HG02623 (cell line): Measurements from ENCODE around the gene HOATZ.

ENCODE experiments used
- ATAC-seq: cut with Tn5 transposase; IDR thresholded peaks from one replicate; pipeline ENCODE4 v1.9.1; 2021; ENCODE audit warnings: moderate library complexity; ENCODE audit not compliant: unreplicated experiment

Gene HOATZ

DNA sequence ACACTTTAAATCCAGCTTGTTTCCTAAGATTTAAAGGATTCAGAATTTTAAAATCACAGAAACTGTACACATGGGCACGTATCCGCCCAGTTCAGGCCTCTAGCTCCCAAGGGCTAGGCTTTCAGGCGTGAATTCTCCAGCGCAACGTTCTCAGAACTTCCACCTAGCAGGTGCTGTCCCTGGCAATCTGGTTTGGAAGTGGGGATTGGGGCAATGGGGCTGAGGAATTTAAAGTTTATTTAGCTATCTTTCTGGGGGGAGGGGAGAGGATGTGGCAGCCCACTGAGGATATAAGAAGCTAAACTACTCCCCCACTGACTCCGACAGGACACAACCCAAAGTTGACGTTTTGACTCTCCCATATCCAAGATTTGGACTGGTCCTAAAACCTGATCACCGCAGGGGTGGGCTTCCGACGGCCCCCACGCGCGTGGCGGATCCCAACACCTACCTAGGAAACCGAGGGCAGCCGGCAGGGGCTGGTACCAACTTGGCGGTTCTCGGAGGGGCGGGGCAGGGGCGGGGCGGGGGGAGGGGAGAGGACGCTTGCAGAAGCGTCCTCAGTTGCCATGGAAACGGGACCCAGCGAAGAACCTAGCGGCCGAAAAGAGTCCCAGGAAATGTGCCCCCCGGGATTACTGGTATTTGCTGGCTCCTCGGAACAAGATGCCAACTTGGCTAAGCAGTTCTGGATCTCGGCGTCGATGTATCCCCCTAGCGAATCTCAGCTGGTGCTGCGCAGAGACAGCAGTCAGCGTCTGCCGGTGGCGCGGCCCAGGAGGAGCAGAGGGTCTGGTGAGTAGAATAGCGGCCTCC lies at the start of gene HOATZ:
TSS of gene HOATZ (plus strand) at position 563 of the 816 bp plus-strand sequence. CDS start at position 570, 7 bp downstream.
- no peak for ATAC-seq

DNA sequence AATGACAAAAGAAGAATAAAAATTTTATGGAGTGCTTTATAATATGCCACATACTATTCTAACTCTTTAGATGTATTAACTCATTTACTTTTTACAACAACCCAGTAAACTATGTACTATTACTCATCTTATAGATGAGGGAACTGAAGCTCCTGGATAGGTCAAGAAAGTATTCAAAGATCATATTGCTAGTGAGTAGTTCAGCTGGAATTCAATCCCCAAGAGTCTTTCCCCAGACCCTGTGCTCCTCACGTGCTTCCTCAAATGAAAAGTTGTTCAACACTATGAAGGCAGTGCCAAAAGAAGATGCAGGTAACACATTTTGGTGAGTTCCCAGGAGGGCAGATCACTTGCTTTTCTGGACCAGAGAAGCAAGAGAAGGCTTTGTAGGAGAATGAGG lies 49.2 kb upstream of the HOATZ start:
- no peak for ATAC-seq

GRCh38 chr11:111466615-111467014 lies 48.0 kb upstream of the HOATZ start:
- no peak for ATAC-seq

- no peak for ATAC-seq
Measured at GRCh38 chr11:111469200-111469599, 45.4 kb upstream of the HOATZ start.

- no peak for ATAC-seq
Measured at GRCh38 chr11:111472228-111472627, 42.4 kb upstream of the HOATZ start.

DNA sequence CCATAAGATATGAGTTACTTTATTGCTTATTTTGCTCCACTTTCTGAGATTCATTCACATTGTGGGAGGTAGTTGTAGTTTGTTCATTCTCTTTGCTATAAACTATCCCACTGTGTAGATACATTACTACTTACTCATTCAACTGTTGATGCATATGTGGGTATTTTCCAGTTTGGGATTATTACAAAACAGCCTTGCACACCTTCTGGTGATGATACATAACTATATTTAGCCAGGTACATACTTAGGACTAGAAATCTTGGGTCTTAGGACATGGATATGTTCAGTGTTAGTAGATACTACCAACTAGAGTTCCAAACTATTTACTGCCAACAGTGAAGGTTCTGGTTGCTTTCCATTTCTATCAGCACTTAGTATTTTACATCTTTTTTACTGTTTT lies 40.1 kb upstream of the HOATZ start:
- no peak for ATAC-seq

GRCh38 chr11:111476366-111476765 lies 38.2 kb upstream of the HOATZ start:
- no peak for ATAC-seq

- ATAC-seq: no peak
Measured at GRCh38 chr11:111476956-111477355, 37.6 kb upstream of the HOATZ start.

DNA sequence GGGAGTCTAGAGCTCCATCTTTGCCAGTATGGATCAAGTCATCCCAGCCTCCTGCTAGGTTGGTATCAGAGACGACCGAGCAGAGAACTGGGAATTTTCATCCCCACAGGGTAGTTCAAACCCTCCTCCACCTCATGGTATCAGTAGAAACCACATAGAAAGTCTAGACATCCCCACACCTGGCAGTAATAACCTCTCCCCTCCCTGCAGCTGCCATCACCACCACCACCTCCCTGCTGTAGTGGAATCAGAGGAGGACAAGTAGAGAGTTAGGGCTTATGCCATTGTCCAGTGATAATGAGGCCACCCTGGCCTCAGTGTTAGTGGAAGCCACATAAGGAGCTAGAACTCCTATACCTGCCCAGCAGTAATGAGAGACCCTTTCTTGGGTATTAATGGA lies 36.7 kb upstream of the HOATZ start:
- ATAC-seq: no peak

DNA sequence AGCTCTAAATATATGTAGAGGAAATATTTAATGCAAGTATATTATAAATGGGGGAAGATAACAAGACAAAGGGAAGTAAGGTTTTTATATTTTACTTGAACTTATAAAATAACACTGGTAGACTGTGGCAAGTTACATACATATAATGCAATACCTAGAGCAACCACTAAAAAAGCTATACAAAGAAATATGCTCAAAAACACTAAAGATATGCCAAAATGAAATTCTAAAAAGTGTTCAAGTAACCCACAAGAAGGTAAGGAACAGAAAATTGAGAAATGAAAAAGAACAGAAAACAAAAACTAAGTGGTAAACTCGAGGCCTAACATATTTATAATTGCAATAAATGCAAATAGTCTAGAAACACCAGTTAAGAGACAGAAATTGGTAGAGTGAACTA lies 34.9 kb upstream of the HOATZ start:
- ATAC-seq: no peak

- ATAC-seq: no peak
Measured at GRCh38 chr11:111483431-111483830, 31.1 kb upstream of the HOATZ start.

DNA sequence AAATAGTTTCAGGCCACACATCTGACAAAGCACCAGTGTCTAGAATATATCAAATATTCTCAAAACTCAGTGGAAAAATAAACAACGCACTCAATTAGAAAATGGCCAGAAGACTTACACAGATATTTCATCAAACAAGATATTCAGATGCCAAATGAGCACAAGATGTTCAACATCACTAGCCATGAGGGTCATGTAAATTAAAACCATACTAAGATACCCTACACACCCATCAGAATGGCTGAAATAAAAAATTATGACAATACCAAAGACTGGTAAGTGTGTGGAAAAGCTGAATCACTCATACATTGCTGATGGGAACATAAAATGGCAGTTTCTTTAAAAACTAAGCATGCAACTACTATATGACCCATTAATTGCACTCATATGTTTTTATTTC lies 24.1 kb upstream of the HOATZ start:
- no peak for ATAC-seq

- no peak for ATAC-seq
Measured at GRCh38 chr11:111494040-111494439, 20.5 kb upstream of the HOATZ start.

DNA sequence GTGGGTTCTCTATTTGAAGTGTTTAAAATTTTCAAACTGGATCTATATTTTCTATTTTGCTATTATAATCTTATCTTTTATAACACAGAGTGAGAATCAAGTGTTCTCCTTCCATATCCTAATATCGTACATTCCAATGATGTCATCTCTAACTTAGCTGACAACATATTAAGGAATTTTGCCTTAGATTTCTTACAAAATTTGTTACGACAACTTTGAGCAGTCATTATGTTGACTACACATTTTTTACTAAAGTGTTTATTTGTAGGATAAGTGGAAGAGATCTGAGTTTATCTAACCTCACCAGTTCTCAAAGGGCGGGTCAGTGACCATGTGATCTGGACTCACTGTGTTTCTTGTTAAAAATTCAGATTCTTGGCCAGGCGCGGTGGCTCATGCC lies 15.1 kb upstream of the HOATZ start:
- no peak for ATAC-seq

DNA sequence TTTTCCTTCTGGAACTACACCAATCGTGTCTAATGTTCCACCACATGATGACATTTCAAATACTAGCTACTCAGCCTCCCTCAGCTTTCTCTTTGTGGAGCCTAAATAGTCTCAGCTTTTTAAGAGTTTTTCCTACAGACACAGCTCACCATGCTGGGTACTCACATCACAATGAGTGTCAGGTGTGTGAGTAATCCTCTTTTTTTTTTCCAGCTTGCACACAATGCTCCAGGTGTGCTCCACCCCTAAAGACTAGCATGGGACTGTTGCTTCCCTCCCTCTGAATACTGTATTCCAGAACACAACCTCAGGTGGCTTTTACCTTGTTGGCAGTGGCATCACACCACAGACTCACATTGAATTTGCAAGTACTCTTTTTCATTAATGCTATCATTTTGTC lies 14.1 kb upstream of the HOATZ start:
- no peak for ATAC-seq

GRCh38 chr11:111502611-111503010 lies 12.0 kb upstream of the HOATZ start:
- ATAC-seq: no peak

DNA sequence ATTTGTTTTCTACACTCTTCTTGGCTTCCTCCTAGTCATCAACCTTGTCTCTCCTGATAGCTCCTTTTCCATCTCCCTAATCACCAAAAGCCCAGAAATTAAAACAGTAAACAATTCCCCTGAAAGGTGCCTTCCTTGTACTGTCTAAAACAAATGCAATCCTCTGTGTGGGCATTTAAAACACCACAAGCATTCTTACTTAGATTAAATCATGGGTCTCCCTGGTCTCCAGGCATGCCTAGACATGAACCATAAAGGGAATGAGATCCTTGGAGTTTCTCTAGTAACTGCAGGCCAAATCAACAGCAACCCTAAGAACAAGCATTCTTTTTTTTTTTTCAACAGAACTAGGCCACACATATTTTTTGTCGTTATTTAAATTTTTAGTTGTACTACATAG lies 4.3 kb upstream of the HOATZ start:
- ATAC-seq: no peak

GRCh38 chr11:111512296-111513239 lies 2.0 kb upstream of the HOATZ start, which contains the start of gene BTG4:
BTG4 (minus strand) TSS chr11:111512386; CDS start chr11:111498776, 13,610 bp downstream.
- ATAC-seq: no peak

- no peak for ATAC-seq
Measured at GRCh38 chr11:111513240-111513605, 1.4 kb upstream of the HOATZ start.

- ATAC-seq: no peak
Measured at GRCh38 chr11:111515591-111515990, 1.0 kb downstream of the HOATZ start.

DNA sequence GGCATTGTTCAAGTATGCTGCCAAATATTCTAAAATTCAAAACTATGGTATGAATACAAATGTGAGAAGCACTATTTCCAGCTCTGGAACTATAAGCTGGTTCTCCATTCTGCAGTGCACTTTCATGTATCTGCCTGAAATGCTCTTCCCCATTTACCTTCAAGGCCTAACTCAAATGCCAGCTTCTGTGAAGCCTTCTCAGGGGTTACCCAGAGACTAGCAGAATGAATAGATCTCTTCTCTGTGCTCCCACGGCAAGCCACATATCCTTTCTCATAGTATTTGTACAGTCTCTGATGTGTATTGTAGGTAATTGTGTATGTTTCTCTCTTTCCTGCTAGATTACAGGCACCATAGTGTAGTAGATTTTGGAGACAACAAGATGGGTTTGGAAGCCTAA lies 4.1 kb downstream of the HOATZ start:
- ATAC-seq: no peak

- no peak for ATAC-seq
Measured at GRCh38 chr11:111520560-111520959, 6.0 kb downstream of the HOATZ start.
